ENCODE results near the gene MKRN2OS. TPM values are rescaled to one million over a fixed set of nuclear protein-coding genes. Genes with fewer than 3 reads are reported as not detected.

The MKRN2OS gene, protein sequence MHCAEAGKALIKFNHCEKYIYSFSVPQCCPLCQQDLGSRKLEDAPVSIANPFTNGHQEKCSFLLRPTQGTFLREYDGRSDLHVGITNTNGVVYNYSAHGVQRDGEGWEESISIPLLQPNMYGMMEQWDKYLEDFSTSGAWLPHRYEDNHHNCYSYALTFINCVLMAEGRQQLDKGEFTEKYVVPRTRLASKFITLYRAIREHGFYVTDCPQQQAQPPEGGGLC
- not detected in 5 replicates for total RNA-seq (2022; extraction: Qiagen RNA extraction)

GRCh38 chr3:12545473-12545791, at the start of gene MKRN2OS:
Gene MKRN2OS (minus strand): TSS chr3:12545499. CDS start chr3:12545464, 35 bp downstream.

GRCh38 chr3:12556690-12557472, 11.6 kb upstream of the MKRN2OS start, which contains the start of gene MKRN2:
Gene MKRN2 (plus strand): TSS chr3:12557087. CDS start chr3:12557151, 64 bp downstream.

Other genes starting within 250 kb of the MKRN2OS start
- 15.3 to 18.3 TPM (median 17.0 TPM) in 5 replicates for gene TSEN2, start 61.0 kb downstream of the MKRN2OS start, total RNA-seq (2022; extraction: Qiagen RNA extraction)
- gene MKRN2, start 11.6 kb upstream of the MKRN2OS start, total RNA-seq (2022; extraction: Qiagen RNA extraction) = 25.6 to 28.3 TPM (median 27.2 TPM) in 5 replicates
- gene RAF1, start 118.6 kb upstream of the MKRN2OS start, total RNA-seq (2022; extraction: Qiagen RNA extraction) = 64.1 to 69.4 TPM (median 66.0 TPM) in 5 replicates
- gene TMEM40, start 213.8 kb upstream of the MKRN2OS start, total RNA-seq (2022; extraction: Qiagen RNA extraction) = 0.26 to 0.47 TPM (median 0.30 TPM) in 5 replicates

Data from A549 treated with AZD2906 at 1 μM for 4 hours (cell line).